ENCODE measurements around the gene EPB41L2. TPM values are rescaled to one million over a fixed set of nuclear protein-coding genes. Genes with fewer than 3 reads are reported as not detected.

The EPB41L2 gene
- total and polyA plus RNA-seq, 2 experiments from 2014 or later, result 76.2 to 91.7 TPM

DNA sequence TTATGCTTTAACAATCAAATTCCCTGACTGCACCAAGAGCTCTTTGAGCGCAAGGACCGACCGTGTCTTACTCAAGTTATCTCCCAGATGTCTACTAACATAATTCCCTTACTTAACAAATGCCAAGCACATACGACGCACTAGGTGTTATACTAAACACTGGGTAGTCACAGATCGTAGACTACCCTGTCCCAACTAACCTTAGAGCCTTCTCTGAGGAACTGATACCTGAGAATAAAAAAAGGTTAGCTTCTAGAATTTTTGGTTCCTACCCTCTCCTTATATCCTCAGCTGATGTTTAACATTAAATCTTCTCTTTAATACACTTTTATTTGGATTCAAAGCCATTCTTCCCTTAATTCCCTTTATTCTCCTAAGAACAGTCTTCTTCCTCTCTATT, 38.5 kb downstream of the EPB41L2 start:
- Histone ChIP-seq H3K9me2 (ENCODE audit: insufficient read depth) (no peaks in the 10 kb centered on the region), H3K79me2 (replicated peaks; ENCODE audit: insufficient read depth) (peaks cover 67% of the 10 kb centered on the region), H3F3A (replicated peaks; ENCODE audit: low read depth) (no peaks in the 10 kb centered on the region), H3K27me3 (ENCODE audit: insufficient read depth) (no peaks in the 10 kb centered on the region), H3K27ac (ENCODE audit: low read depth) (no peak overlapping the region), H2AFZ (no peak overlapping the region), H3K36me3 (ENCODE audit: insufficient read depth) (no peaks in the 10 kb centered on the region), H4K20me1 (replicated peaks; ENCODE audit: insufficient read depth) (no peaks in the 10 kb centered on the region), H3K4me3 (no peak overlapping the region), H3K4me1 (ENCODE audit: insufficient read depth) (peaks cover under 1% of the 10 kb centered on the region; the same call in 1 of the 2 replicates), H3K4me2 (no peak overlapping the region)
- DNase-seq (ENCODE audit: low spot score) (no peak), ATAC-seq (no peak)
- H3K27ac Mint-ChIP-seq, result no peak overlapping the region
- H3K9me3 Mint-ChIP-seq, result peaks cover 8% of the 10 kb centered on the region; the same call in 2 of the 3 replicates
- peaks cover 2% of the 10 kb centered on the region for H3K4me1 Mint-ChIP-seq
- TF ChIP-seq, protein P1, sequence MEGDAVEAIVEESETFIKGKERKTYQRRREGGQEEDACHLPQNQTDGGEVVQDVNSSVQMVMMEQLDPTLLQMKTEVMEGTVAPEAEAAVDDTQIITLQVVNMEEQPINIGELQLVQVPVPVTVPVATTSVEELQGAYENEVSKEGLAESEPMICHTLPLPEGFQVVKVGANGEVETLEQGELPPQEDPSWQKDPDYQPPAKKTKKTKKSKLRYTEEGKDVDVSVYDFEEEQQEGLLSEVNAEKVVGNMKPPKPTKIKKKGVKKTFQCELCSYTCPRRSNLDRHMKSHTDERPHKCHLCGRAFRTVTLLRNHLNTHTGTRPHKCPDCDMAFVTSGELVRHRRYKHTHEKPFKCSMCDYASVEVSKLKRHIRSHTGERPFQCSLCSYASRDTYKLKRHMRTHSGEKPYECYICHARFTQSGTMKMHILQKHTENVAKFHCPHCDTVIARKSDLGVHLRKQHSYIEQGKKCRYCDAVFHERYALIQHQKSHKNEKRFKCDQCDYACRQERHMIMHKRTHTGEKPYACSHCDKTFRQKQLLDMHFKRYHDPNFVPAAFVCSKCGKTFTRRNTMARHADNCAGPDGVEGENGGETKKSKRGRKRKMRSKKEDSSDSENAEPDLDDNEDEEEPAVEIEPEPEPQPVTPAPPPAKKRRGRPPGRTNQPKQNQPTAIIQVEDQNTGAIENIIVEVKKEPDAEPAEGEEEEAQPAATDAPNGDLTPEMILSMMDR (conservative IDR thresholded peaks at IDR 0.05; ENCODE audit: low read depth in 2 of 2), result no peak
- TF ChIP-seq CREB1 (CRISPR knock-in tag; IDR thresholded peaks at IDR 0.05; ENCODE audit: low read depth) (no peak), POLR2AphosphoS5 (IDR thresholded peaks at IDR 0.05; ENCODE audit: low read depth) (no peak), STAT1 (IDR thresholded peaks at IDR 0.05; ENCODE audit: unreplicated experiment) (no peak), ZNF114 (CRISPR knock-in tag; IDR thresholded peaks at IDR 0.05) (no peak), ZNF331 (CRISPR knock-in tag; IDR thresholded peaks at IDR 0.05; ENCODE audit: low read depth) (no peak), JUNB (IDR thresholded peaks at IDR 0.05; ENCODE audit: unreplicated experiment) (no peak), NANOG (IDR thresholded peaks at IDR 0.05; ENCODE audit: borderline replicate concordance) (no peak)
- TF ChIP-seq, protein P2, sequence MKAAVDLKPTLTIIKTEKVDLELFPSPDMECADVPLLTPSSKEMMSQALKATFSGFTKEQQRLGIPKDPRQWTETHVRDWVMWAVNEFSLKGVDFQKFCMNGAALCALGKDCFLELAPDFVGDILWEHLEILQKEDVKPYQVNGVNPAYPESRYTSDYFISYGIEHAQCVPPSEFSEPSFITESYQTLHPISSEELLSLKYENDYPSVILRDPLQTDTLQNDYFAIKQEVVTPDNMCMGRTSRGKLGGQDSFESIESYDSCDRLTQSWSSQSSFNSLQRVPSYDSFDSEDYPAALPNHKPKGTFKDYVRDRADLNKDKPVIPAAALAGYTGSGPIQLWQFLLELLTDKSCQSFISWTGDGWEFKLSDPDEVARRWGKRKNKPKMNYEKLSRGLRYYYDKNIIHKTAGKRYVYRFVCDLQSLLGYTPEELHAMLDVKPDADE (IDR thresholded peaks at IDR 0.05), result no peak
- TF ChIP-seq, protein P3, sequence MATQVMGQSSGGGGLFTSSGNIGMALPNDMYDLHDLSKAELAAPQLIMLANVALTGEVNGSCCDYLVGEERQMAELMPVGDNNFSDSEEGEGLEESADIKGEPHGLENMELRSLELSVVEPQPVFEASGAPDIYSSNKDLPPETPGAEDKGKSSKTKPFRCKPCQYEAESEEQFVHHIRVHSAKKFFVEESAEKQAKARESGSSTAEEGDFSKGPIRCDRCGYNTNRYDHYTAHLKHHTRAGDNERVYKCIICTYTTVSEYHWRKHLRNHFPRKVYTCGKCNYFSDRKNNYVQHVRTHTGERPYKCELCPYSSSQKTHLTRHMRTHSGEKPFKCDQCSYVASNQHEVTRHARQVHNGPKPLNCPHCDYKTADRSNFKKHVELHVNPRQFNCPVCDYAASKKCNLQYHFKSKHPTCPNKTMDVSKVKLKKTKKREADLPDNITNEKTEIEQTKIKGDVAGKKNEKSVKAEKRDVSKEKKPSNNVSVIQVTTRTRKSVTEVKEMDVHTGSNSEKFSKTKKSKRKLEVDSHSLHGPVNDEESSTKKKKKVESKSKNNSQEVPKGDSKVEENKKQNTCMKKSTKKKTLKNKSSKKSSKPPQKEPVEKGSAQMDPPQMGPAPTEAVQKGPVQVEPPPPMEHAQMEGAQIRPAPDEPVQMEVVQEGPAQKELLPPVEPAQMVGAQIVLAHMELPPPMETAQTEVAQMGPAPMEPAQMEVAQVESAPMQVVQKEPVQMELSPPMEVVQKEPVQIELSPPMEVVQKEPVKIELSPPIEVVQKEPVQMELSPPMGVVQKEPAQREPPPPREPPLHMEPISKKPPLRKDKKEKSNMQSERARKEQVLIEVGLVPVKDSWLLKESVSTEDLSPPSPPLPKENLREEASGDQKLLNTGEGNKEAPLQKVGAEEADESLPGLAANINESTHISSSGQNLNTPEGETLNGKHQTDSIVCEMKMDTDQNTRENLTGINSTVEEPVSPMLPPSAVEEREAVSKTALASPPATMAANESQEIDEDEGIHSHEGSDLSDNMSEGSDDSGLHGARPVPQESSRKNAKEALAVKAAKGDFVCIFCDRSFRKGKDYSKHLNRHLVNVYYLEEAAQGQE (IDR thresholded peaks at IDR 0.05; ENCODE audit: unreplicated experiment), result no peak
- no peaks in the 10 kb centered on the region for H3K27me3 Mint-ChIP-seq (ENCODE audit: insufficient read depth, low read depth, poor library complexity)
- peaks cover 10% of the 10 kb centered on the region for H3K36me3 Mint-ChIP-seq (ENCODE audit: low read depth)
- no peak overlapping the region for H3K4me3 Mint-ChIP-seq

Data from GM23338 (cell line).